ENCODE measurements around the gene NUP214.
"Not testable (repeated sequence)": the region's sequence is repeated elsewhere in the genome, so short reads cannot be mapped to it uniquely, and the experiment has no call there.

NUP214 gene

DNA sequence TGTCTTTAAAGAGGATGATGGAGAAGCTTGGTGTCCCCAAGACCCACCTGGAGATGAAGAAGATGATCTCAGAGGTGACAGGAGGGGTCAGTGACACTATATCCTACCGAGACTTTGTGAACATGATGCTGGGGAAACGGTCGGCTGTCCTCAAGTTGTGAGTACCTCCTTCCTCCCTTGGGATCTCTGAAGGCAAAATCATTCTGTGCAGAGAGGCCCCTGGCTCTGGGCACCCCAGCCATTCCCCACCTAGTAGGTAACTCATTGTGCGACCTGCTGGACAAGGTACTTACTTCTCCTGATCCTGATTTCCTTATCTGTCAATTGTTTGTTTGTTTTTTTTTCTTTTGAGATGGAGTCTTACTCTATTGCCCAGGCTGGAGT, 7.6 kb upstream of the NUP214 start:
- no peak for DNase-seq

DNA sequence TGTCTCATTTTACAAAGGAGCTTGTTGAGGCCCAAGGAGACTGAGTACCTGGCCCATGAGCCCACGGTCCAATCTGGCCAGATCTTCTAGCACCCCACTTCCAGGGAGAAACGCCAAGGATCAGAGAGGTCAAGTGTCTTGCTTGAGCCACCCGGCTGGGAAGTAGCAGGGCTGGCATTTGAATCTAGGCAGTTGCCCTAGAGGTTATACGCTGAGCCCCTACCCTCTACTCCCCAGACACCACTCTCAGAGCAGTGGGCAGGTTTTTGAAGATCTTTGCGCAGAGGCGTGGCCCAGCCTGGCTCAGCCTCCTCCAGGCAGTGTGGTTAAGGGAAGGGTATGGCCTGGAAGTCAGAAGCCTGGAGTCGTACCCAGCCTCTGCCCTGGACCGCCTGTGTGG, 5.8 kb upstream of the NUP214 start:
- DNase-seq: no peak

DNA sequence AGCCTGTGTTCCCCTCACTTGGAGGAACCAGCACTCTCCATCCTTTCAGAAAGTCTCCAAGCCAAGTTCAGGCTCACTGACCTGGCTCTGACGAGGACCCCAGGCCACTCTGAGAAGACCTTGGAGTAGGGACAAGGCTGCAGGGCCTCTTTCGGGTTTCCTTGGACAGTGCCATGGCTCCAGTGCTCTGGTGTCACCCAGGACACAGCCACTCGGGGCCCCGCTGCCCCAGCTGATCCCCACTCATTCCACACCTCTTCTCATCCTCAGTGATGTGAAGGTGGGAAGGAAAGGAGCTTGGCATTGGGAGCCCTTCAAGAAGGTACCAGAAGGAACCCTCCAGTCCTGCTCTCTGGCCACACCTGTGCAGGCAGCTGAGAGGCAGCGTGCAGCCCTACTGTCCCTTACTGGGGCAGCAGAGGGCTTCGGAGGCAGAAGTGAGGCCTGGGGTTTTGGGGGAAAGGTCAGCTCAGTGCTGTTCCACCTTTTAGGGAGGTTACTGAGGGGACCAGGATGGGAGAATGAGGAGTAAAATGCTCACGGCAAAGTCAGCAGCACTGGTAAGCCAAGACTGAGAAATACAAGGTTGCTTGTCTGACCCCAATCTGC, 4.7 kb upstream of the NUP214 start:
- DNase-seq: no peak

DNA sequence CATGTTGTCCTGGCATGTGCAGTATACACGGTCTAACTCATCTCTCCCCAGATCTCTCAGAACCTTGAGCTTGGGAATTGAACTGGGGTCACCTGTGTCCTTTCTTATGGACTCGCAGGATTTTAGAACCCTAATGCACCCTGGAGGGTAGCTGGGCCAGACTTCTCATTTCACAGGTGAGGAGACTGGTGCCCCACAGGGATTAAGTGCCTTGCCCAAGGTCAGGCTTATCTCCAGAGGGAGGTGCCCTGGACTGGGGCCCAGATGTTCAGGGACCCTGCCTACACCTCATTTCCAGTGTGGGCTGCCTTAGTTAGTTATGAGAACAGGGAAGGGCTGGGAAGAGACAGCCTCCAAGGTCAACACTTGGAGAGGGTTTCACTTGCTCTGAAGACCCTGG, 4.0 kb upstream of the NUP214 start:
- no peak for DNase-seq

DNA sequence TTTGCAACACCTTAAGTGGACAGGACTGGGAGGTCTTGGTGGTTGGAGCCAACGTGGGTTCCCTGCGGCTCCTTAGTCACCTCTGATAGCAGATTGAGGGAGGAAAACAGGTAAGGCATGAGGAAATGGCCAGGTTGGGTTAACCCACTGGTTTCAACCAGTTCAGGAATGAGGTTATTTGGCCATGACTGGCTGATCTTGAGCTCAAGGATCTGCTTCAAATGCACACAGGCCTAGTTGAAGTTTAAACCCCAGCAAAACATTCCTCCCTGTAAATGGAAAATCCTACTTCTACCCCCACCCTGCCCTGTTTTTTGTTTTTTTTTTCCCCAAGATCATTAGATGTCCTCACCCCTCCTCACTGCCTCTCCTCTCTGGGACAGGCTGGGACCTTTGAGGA, 3.2 kb upstream of the NUP214 start:
- no peak for DNase-seq

DNA sequence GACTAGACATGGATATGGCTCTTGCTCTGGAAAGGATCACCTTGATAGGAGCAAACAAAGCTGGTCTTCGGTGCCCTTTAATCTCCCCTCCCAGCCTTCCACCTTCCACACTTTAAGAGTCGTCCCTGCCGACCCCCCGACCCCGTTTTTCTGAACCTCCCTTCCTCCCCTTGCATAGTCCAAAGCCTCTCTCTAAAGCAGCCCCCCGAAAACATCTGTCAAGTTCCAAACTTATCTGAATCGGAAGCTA, 423 bp upstream of the NUP214 start:
- no peak for DNase-seq

DNA sequence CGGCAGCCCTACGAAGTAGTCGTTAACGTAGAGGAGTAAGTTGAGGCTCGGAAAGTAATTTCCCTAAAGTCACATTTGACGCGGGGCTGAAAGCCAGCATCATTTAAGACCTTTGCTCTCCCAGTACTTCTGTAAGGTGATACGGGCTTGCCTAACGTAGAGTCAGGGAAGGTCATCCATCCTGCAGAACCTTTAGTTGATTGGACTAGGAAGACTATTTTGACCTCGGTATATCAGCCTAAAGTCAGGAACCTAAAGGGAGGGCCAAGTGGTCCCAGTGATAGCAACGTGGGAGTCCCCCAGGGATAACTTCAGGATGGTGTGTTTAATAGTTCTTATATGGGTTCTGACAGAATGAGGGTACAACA, 657 bp downstream of the NUP214 start:
- no peak for DNase-seq

DNA sequence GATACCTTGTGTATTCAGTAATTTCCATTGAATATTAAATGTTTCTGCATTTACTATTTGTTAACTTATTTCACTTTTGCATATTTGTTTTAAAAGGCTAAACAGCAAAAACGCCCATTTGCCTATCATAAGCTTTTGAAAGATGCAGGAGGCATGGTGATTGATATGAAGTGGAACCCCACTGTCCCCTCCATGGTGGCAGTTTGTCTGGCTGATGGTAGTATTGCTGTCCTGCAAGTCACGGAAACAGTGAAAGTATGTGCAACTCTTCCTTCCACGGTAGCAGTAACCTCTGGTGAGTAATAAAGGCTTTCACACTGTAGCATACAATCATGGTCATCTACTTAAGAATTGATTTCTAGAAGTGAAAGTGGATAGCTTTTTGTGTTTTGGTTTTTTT, 3.8 kb downstream of the NUP214 start:
- DNase-seq: no peak

DNA sequence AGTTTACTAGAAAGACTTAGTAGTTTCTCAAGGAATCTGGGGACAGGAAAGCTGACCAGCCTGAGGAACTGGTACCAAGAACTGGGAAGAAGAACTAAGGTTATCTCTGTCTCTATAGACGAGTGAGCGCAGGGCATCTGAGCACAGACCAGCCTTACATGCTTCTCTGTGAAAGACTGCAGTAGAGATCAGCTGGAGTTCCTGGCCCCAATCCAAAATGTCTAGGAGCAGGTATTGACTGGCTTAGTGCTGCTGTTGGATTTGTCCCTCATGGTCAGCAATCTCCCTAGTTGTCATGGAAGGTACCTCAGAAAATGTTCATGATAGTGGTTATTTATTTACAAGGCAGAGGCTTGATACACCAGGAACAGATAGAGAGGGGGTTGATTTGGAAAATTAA, 13.3 kb downstream of the NUP214 start:
- no peak for DNase-seq

DNA sequence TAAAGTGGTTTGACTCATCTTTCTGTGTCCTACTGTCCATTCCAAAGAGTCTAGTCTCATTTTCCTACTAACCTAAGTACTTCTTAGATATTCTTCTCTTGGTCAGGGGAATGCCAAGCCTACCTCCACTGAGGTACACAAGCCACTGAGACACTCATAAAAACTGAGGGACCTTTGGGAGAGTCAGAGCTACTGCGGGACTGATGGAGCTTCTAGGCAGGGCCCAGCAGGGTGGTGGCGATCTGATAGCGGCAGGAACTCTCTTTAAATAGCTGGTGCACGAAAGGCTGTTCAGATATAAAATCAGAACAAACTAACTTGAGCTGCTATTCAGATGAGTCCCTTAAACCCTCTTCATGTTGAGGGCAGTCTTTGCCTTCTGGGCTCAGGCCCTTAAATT, 14.7 kb downstream of the NUP214 start:
- no peak for DNase-seq

DNA sequence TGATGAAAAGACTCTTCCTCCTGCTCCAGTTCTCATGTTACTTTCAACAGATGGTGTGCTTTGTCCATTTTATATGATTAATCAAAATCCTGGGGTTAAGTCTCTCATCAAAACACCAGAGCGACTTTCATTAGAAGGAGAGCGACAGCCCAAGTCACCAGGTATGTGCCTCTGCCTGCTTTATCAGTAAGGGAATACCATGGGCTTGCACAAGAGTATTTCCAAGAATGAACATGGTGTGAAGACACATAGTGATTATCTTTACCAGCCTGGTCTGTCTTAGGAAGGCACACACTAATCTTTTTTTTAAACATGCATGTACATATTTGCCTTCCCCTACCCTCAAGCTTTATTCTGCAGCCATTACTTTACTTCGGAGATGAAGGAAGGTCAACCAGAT, 15.2 kb downstream of the NUP214 start:
- no peak for DNase-seq

DNA sequence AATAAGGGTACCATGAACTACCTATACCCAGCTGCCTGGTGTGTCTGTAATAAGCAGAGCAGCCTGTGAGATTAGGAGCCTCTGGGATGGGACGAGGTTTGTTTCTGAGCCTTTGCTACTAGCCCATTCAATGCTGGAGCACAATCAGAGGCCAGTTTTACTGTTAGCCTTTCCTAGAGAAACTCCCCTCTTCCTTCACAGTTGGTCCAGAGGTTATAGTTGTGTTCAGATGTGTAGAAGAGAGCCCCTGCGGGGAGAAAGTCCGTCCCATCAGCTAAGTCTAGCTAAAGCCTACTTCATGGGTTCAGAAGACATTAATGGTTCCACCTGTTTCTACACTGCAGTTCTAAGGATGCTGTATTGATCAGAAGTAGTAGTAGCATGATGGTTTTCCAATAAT, 16.8 kb downstream of the NUP214 start:
- DNase-seq: no peak

DNA sequence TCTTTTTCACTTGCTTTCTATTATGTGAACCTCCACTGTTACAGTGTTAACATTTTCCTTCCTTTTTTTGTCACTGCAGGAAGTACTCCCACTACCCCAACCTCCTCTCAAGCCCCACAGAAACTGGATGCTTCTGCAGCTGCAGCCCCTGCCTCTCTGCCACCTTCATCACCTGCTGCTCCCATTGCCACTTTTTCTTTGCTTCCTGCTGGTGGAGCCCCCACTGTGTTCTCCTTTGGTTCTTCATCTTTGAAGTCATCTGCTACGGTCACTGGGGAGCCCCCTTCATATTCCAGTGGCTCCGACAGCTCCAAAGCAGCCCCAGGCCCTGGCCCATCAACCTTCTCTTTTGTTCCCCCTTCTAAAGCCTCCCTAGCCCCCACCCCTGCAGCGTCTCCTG, 18.8 kb downstream of the NUP214 start:
- no peak for DNase-seq

DNA sequence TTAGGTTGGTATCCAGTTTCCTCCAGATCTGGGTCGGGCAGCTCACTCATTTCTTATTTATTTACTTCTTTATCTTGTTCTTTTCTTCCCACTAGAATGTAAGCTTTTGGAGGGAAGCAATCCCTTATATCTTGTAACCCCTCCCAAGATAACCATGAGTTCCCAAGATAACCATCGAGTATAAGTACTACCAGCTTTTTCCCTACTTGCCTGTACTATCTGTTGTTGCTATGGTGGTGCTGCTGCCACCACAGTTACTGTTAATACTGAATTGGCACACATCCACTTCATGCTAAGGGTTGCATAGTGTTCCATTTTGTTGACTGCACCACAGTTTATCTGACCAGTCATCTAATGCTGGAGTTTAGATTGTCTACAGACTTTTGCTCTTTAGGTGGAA, 19.9 kb downstream of the NUP214 start:
- no peak for DNase-seq

DNA sequence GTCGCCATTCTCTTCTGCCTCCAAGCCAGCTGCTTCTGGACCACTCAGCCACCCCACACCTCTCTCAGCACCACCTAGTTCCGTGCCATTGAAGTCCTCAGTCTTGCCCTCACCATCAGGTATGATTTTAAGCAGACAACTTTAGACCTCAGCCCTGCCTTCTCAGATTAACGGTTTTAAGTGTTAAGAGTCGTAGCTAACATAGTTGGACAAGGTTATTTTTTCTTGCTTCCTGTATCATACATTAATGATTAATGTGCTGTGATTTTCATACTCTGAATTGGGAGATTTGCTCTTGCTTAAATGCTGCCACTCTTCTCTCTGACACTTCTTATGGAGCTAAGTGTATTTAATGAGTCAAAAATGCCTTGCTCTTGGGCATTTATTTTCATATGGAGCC, 20.8 kb downstream of the NUP214 start:
- no peak for DNase-seq

DNA sequence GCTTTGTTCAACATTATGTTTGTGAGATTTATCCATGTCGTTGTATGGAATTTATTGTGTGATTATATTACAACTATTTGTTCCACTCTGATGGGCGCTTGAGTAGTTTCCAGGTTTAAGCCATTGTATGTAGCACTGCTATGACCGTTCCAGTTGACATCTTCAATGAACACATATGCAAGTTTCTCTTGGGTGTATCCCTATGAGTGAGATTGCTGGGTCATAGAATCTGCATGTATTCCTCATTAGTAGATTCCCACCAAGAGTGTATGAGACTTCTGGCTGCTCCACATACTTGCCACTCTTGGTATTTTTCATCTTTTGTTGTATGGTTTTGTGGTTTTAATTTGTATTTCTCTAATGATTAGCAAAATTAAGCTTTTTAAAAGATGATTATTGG, 22.9 kb downstream of the NUP214 start:
- DNase-seq: no peak

DNA sequence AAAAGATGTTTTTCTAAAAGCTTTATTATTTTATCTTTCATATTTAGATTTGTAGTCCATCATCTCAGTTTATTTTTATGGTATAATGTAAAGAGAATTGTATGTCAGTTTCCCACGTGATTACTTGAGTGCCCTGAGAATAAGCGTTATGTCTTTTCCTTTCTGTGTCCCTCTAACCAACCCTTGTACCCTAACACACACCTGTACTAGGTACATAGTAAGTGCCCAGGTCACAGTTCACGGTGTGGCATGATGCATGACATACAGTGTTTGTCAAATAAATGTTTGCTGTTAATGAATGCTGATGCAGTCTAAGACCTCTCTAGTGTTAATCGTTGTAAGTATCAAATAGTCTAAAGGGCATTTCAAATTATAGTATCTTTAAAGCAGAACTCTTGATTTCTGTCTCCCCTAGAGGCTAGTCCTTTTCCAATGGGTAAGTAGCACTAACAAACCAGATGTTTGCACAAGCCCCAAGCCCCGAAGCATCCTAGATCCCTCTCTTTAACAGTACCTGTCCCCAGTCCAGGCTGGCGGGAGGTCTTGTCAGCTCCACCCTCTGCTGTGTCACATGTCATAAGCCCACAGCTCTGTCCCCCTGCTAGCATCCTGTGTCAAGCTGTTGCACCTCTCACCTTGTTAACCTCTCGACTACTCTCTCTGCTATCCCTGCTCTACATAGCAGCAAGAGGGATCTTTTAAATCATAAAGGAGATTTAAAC, 23.7 kb downstream of the NUP214 start:
- DNase-seq: no peak

DNA sequence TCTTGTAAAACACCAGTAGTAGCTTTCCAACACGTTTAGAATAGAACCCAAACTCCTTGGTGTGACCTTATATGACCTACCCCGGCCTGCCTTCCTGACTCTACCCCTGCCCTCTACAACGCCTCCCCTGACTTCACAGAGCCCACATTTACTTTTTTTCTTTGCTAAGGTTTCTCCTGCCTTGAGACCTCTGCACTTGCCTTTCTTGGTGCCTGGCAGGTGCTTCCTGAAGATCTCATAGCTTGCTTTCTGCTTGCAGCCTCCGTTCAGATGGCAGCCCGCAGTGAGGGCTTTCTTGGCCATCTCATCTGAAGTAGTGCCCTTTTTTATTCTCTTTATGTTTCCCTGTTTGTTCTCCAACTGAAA, 24.3 kb downstream of the NUP214 start:
- no peak for DNase-seq

DNA sequence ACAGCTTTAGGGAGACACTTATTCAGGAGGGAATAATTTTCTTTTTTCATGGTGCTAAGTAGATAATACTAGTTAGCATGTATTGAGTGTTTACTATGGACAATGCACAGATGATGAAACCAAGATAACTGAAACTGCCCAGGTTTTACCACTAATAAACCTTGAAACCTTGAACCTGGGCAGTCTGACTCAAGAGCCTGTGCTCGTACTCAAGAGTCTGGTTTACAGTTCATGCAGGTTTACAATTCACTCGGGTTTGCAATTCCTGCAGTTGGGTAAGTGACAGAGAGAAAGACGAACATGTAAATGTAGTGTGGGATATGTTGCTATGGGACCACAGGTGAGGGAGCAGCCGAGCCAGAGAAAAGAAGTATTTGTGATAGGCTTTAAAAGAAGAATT, 28.2 kb downstream of the NUP214 start:
- no peak for DNase-seq

DNA sequence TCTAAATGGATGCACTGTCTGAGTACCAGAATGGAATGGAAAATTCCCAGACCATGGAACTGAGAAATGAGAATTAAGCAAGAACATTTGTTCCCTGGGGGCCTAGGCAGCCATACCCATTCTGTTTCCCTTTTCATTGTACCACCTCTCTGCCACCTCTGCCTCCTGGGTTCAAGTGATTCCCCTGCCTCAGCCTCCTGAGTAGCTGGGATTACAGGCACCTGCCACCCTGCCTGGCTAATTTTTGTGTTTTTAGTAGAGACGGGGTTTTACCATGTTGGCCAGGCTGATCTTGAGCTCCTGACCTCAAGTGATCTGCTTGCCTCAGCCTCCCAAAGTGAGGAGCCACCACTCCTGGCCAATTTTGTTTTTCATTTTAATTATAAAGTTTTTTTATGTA, 33.3 kb downstream of the NUP214 start:
- DNase-seq: not testable (repeated sequence)

DNA sequence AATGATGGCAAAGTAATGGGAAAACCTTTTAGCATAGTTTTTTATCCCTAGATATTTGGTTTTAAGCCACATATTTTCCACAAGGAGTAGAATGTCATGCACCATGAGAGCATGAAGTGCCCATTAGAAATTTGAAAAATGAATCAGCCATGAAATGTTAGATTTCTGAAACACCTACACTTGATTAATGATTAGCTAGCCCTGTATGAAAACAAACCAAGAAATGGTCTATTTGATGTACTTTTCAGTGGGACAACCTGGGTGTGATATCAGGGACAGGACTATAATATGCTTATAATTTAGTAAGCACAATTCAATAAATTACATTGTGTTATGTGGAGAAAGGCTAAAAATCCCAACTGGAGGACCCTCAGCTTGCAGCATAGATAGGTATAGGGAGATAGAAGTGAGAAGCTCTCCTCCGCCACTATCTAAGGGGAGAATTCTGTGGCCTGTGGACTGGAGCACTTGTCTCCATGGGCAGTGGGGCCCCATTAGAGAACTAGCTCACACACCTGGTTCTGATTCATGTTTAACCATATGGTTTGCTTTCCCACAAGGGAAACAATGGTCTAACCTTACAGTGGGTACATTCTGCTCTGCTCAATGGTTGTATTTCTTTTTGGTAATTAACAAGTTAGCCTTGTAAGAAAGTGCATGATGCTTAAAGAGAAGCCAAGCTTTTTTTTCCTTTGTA, 35.2 kb downstream of the NUP214 start:
- DNase-seq: no peak

DNA sequence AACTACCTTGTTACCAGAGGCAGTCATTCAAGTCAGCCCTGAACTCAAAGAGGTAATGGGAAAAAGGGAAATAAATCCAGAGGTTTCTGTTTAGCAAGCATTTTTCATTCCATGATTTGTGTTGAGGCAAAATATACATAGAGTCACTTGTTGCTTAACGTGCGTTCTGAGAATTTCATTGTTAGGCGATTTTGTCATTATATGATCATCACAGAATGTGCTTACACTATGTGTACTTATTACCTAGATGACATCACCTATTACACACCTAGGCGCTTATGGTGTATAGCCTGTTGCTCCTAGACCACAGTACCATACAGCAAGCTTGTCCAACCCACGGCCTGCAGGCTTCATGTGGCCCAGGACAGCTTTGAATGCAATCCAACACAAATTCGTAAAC, 36.2 kb downstream of the NUP214 start:
- DNase-seq: no peak

DNA sequence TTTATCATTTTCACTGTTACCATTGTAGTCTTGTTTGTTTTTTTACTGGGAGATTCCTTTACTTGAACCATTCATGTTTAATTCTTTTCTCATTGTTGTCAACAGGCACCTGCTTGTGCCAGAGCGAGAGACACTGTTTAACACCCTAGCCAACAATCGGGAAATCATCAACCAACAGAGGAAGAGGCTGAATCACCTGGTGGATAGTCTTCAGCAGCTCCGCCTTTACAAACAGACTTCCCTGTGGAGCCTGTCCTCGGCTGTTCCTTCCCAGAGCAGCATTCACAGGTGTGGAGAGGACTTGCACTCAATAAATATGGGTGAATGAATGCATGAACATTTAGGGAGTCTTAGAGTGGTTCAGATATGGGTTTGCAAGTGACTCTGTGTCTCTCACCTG, 37.5 kb downstream of the NUP214 start:
- DNase-seq: no peak

DNA sequence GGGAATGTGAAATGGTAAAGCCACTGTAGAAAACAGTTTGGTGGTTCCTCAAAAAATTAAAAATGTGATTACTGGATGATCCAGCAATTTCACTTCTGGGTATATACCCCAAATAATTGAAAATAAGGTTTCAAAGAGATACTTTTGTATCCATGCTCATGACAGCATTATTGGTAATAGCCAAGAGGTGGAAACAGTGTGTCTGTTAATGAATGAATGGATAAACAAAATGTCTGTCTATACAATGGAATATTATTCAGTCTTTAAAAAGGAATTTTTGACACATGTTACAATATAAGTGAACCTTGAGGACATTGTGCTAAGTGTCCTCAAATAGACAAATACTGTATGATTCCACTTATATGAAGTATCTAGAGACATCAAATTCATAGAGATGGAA, 40.1 kb downstream of the NUP214 start:
- no peak for DNase-seq

DNA sequence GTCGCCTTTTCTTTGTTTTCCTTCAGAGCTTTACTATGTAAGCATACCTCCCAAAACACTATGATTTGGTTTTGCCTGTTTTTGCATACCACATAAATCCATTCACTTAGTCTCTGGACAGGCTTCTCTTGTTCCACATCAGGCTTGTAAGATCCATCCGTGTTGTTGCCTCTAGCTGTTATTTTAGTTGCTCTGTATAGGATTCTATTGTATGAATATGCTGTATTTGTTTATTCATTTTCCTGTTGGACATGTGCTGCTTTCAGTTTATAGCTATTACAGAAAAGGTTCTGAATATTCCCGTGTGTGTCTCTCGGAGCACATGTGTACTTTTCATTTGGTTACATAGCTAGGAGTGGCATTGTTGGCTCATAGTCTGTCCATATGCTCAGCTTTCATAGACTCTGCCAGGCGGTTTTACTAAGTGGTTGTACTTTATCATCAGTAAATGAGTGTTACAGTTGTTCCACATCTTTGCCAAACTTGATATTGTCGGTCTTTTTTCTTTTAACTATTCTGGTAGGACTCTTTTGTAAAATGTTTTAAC, 41.8 kb downstream of the NUP214 start:
- no peak for DNase-seq

Measured in inflammatory macrophage treated with lipopolysaccharide for 1 hour (primary cell).